ENCODE data around the gene GBP1. TPM values are rescaled to one million over a fixed set of nuclear protein-coding genes. Genes with fewer than 3 reads are reported as not detected.

The GBP1 gene
- total and polyA plus RNA-seq, 2 donors (not counting 1 experiment from before 2014, with no cell fraction given) = 4.7 to 9.4 TPM

Small RNA genes lying within 50 kb of the gene (small RNA-seq; reads per million reads assigned to genes)
- not detected for gene RF00019 (ENCODE audit: insufficient read length, low read depth, low replicate concordance)

Other genes starting within 250 kb of the GBP1 start
- 32.0 and 36.8 TPM in 2 replicates for gene GTF2B, start 173.6 kb downstream of the GBP1 start, total RNA-seq
- 29.2 and 78.0 TPM in 2 replicates for gene GTF2B, start 173.6 kb downstream of the GBP1 start, polyA plus RNA-seq
- 28.5 and 31.5 TPM in 2 replicates for gene KYAT3, start 72.6 kb downstream of the GBP1 start, total RNA-seq
- 14.7 and 16.7 TPM in 2 replicates for gene KYAT3, start 72.6 kb downstream of the GBP1 start, polyA plus RNA-seq
- gene RBMXL1, start 72.6 kb downstream of the GBP1 start, total RNA-seq = 22.1 and 24.6 TPM in 2 replicates
- 4.6 and 9.8 TPM in 2 replicates for gene RBMXL1, start 72.6 kb downstream of the GBP1 start, polyA plus RNA-seq
- gene GBP3, start 42.3 kb downstream of the GBP1 start, total RNA-seq = 16.4 and 20.8 TPM in 2 replicates
- gene GBP3, start 42.3 kb downstream of the GBP1 start, polyA plus RNA-seq = 7.6 and 9.3 TPM in 2 replicates
- 29.2 and 31.9 TPM in 2 replicates for gene GBP2, start 60.9 kb upstream of the GBP1 start, total RNA-seq
- gene GBP2, start 60.9 kb upstream of the GBP1 start, polyA plus RNA-seq = 8.2 and 11.4 TPM in 2 replicates
- not detected in 2 replicates for gene GBP7, start 110.8 kb upstream of the GBP1 start, total RNA-seq
- gene GBP7, start 110.8 kb upstream of the GBP1 start, polyA plus RNA-seq = not detected in 2 replicates
- 35.3 and 43.9 TPM in 2 replicates for gene GBP4, start 133.7 kb upstream of the GBP1 start, total RNA-seq
- gene GBP4, start 133.7 kb upstream of the GBP1 start, polyA plus RNA-seq = 10.3 and 12.4 TPM in 2 replicates
- gene GBP5, start 207.7 kb upstream of the GBP1 start, total RNA-seq = 24.6 and 25.2 TPM in 2 replicates
- 17.6 and 21.7 TPM in 2 replicates for gene GBP5, start 207.7 kb upstream of the GBP1 start, polyA plus RNA-seq